Spinal cord (tissue), 10 donors: ENCODE measurements around the gene TNK2. TPM values are rescaled to one million over a fixed set of nuclear protein-coding genes. Genes with fewer than 3 reads are reported as not detected.

Experiments
- DNase-seq, 6 donors: peaks; one replicate each; pipeline versions ENCODE4 v3.0.0 to v3.0.0-alpha.2; 2013 to 2015; ENCODE audit warnings: low spot score in 6 of 6, low read depth in 4 of 6
- H3K27ac ChIP-seq: one replicate; pipeline ENCODE4 v1.5.1; 2013; ENCODE audit warnings: low read depth, low read length, control low read depth
- H3K27me3 ChIP-seq: one replicate; pipeline ENCODE4 v1.6.1; 2013; ENCODE audit warnings: low read length; ENCODE audit not compliant: control insufficient read depth, insufficient read depth
- H3K36me3 ChIP-seq: one replicate; pipeline ENCODE4 v1.6.1; 2013; ENCODE audit warnings: low read length; ENCODE audit not compliant: control insufficient read depth, insufficient read depth
- H3K4me1 ChIP-seq: one replicate; pipeline ENCODE4 v1.6.1; 2013; ENCODE audit warnings: low read length; ENCODE audit not compliant: control insufficient read depth, insufficient read depth
- H3K4me3 ChIP-seq: one replicate; pipeline ENCODE4 v1.5.1; 2013; ENCODE audit warnings: low read depth, low read length, control low read depth
- H3K9me3 ChIP-seq: one replicate; pipeline ENCODE4 v1.6.1; 2013; ENCODE audit warnings: low read length; ENCODE audit not compliant: control insufficient read depth, insufficient read depth
- WGBS: methylation state at CpG from one replicate; pipeline ENCODE4 v1.1.5; 2013; ENCODE audit warnings: missing lambda C conversion rate; ENCODE audit not compliant: insufficient coverage; 5-methylcytosine and 5-hydroxymethylcytosine counted together
- polyA plus RNA-seq, 2 donors: library from polyadenylated mRNA; unstranded; fragments of 120-200 nt; gene quantifications; one replicate each; pipeline ENCODE4 v1.2.1, GENCODE V29; 2013; ENCODE audit not compliant: insufficient read length in 2 of 2
- total RNA-seq, 2 donors: library from RNA; depleted of rRNA in 1 of 2; stranded (reverse); fragments of 120-200 nt in 1 of 2; fragments of >200 nt in 1 of 2; gene quantifications; one replicate each; pipeline versions ENCODE4 v1.2.3 to v1.2.4, GENCODE V29; 2013 to 2014
- donor health status: healthy.

TNK2 gene
- total and polyA plus RNA-seq, 4 donors, result 16.1 to 229 (median 128) TPM

- no peaks in the 10 kb centered on the region for H3K27me3 ChIP-seq
- no peak overlapping the region for H3K27ac ChIP-seq
- peaks cover 14% of the 10 kb centered on the region for H3K4me1 ChIP-seq
- 73% methylated on average over 7 of the region's 9 CpGs for WGBS
- H3K36me3 ChIP-seq, result peaks cover 3% of the 10 kb centered on the region
- H3K9me3 ChIP-seq, result no peaks in the 10 kb centered on the region
- no peak overlapping the region for H3K4me3 ChIP-seq
- no peak for DNase-seq
Observed at GRCh38 chr3:195854628-195855294, 53.6 kb downstream of the TNK2 start.

- 64% methylated on average over 12 of the region's 14 CpGs for WGBS
- DNase-seq, result no peak
- peaks cover 9% of the 10 kb centered on the region for H3K4me1 ChIP-seq
Observed at GRCh38 chr3:195853996-195854395, 54.4 kb downstream of the TNK2 start.

GRCh38 chr3:195853036-195853435 is 55.3 kb downstream of the TNK2 start:
- no peaks in the 10 kb centered on the region for H3K27me3 ChIP-seq
- no peak overlapping the region for H3K4me3 ChIP-seq
- WGBS, result 92% methylated on average over 20 of the region's 20 CpGs
- peaks cover 8% of the 10 kb centered on the region for H3K4me1 ChIP-seq
- no peaks in the 10 kb centered on the region for H3K9me3 ChIP-seq
- DNase-seq, result no peak
- H3K36me3 ChIP-seq, result peaks cover 3% of the 10 kb centered on the region
- H3K27ac ChIP-seq, result no peak overlapping the region

More at GRCh38 chr3:195853996-195854395, 54.4 kb downstream of the TNK2 start:
- Histone ChIP-seq H3K9me3 (no peaks in the 10 kb centered on the region), H3K27ac (no peak overlapping the region), H3K36me3 (peaks cover 3% of the 10 kb centered on the region), H3K27me3 (no peaks in the 10 kb centered on the region), H3K4me3 (no peak overlapping the region)

GRCh38 chr3:195850857-195851543 is 57.4 kb downstream of the TNK2 start:
- Histone ChIP-seq H3K27ac (no peak overlapping the region), H3K9me3 (no peaks in the 10 kb centered on the region), H3K36me3 (peaks cover 3% of the 10 kb centered on the region), H3K4me3 (no peak overlapping the region), H3K27me3 (no peaks in the 10 kb centered on the region), H3K4me1 (peaks cover 8% of the 10 kb centered on the region)
- peak; percentile 65 to 95 (median 80) for DNase-seq
- 36% methylated on average over 31 of the region's 31 CpGs for WGBS

- Histone ChIP-seq H3K27ac (no peak overlapping the region), H3K4me1 (peaks cover 8% of the 10 kb centered on the region), H3K4me3 (no peak overlapping the region), H3K36me3 (peaks cover 3% of the 10 kb centered on the region), H3K27me3 (no peaks in the 10 kb centered on the region), H3K9me3 (no peaks in the 10 kb centered on the region)
- 82% methylated on average over 48 of the region's 53 CpGs for WGBS
- no peak for DNase-seq
Observed at GRCh38 chr3:195849322-195850074, 58.9 kb downstream of the TNK2 start.

GRCh38 chr3:195847055-195847950 is 61.0 kb downstream of the TNK2 start:
- H3K27me3 ChIP-seq, result no peaks in the 10 kb centered on the region
- peaks cover 8% of the 10 kb centered on the region for H3K4me1 ChIP-seq
- H3K36me3 ChIP-seq, result peaks cover 3% of the 10 kb centered on the region
- no peaks in the 10 kb centered on the region for H3K9me3 ChIP-seq
- H3K4me3 ChIP-seq, result no peak overlapping the region
- DNase-seq, result no peak
- 91% methylated on average over 19 of the region's 24 CpGs for WGBS
- no peak overlapping the region for H3K27ac ChIP-seq

- H3K4me1 ChIP-seq, result peaks cover 3% of the 10 kb centered on the region
- no peaks in the 10 kb centered on the region for H3K9me3 ChIP-seq
- no peak for DNase-seq
- peaks cover 3% of the 10 kb centered on the region for H3K36me3 ChIP-seq
- 87% methylated on average over 3 of the region's 6 CpGs for WGBS
- H3K27me3 ChIP-seq, result no peaks in the 10 kb centered on the region
- H3K4me3 ChIP-seq, result no peak overlapping the region
- H3K27ac ChIP-seq, result no peak overlapping the region
Observed at GRCh38 chr3:195845483-195845882, 62.9 kb downstream of the TNK2 start.

- DNase-seq, result no peak
- Histone ChIP-seq H3K27me3 (no peaks in the 10 kb centered on the region), H3K4me1 (peaks cover 5% of the 10 kb centered on the region), H3K4me3 (no peak overlapping the region), H3K9me3 (no peaks in the 10 kb centered on the region), H3K27ac (no peak overlapping the region), H3K36me3 (peaks cover 3% of the 10 kb centered on the region)
- WGBS, result 100% methylated on average over 2 of the region's 7 CpGs
Observed at GRCh38 chr3:195844671-195845218, 63.6 kb downstream of the TNK2 start.
